Natural killer cell (primary cell): ENCODE results near the gene NRCAM. TPM values are rescaled to one million over a fixed set of nuclear protein-coding genes. Genes with fewer than 3 reads are reported as not detected.

ENCODE experiments used
- ATAC-seq, 3 donors: fragments of 150-1000 bp in 2 of 3; fragments of 200-7000 bp in 1 of 3; cut with Tn5 transposase; 1 replicate in 1 of 3; 2 replicates in 2 of 3; pipeline ENCODE4 v1.10.0; 2021; ENCODE audit warnings: mild to moderate bottlenecking in 2 of 3, moderate library complexity in 2 of 3
- DNase-seq, 2 donors: peaks; one replicate each; pipeline versions ENCODE4 v3.0.0 to v3.0.0-alpha.2; 2013 to 2021; ENCODE audit warnings: mixed read lengths in 1 of 2
- H3K27ac ChIP-seq: one replicate; pipeline ENCODE4 v1.5.1; 2013; ENCODE audit warnings: mild to moderate bottlenecking, low read length
- H3K27me3 ChIP-seq: one replicate; pipeline ENCODE4 v1.6.1; 2013; ENCODE audit warnings: low read length; ENCODE audit not compliant: control insufficient read depth, insufficient read depth
- H3K36me3 ChIP-seq: one replicate; pipeline ENCODE4 v1.6.1; 2013; ENCODE audit warnings: low read length; ENCODE audit not compliant: control insufficient read depth, insufficient read depth
- H3K4me1 ChIP-seq: one replicate; pipeline ENCODE4 v1.6.1; 2013; ENCODE audit warnings: low read length; ENCODE audit not compliant: control insufficient read depth, insufficient read depth
- H3K4me3 ChIP-seq: one replicate; pipeline ENCODE4 v1.5.1; 2013; ENCODE audit warnings: low read length
- H3K9me3 ChIP-seq: one replicate; pipeline ENCODE4 v1.6.1; 2013; ENCODE audit warnings: low read length; ENCODE audit not compliant: control insufficient read depth, insufficient read depth
- H3K27ac Mint-ChIP-seq, 2 donors: one replicate each; pipeline ENCODE4 v1.8.0; 2022; ENCODE audit warnings: mild to moderate bottlenecking in 2 of 2, mixed read lengths in 2 of 2, moderate library complexity in 1 of 2
- H3K27me3 Mint-ChIP-seq, 2 donors: one replicate each; pipeline ENCODE4 v1.8.0; 2022; ENCODE audit warnings: low read depth in 2 of 2, mixed read lengths in 2 of 2
- H3K36me3 Mint-ChIP-seq: one replicate; pipeline ENCODE4 v1.8.0; 2022; ENCODE audit warnings: mixed read lengths
- H3K4me1 Mint-ChIP-seq, 2 donors: one replicate each; pipeline ENCODE4 v1.8.0; 2022; ENCODE audit warnings: mixed read lengths in 2 of 2
- H3K4me3 Mint-ChIP-seq: one replicate; pipeline ENCODE4 v1.8.0; 2022; ENCODE audit warnings: mild to moderate bottlenecking, moderate library complexity, mixed read lengths
- H3K9me3 Mint-ChIP-seq, 2 donors: one replicate each; pipeline ENCODE4 v1.8.0; 2022; ENCODE audit warnings: mixed read lengths in 2 of 2
- WGBS: methylation state at CpG from one replicate; pipeline ENCODE4 v1.1.7; 2013; ENCODE audit warnings: missing lambda C conversion rate; ENCODE audit not compliant: insufficient coverage; 5-methylcytosine and 5-hydroxymethylcytosine counted together
- intact Hi-C: fragments of 100-400 bp; cut with micrococcal nuclease; formaldehyde crosslinking; loops from one replicate; pipeline ENCODE4 v1.14.2; 2022
- total RNA-seq, 4 donors: library from RNA; stranded (reverse); fragments of 120-200 nt in 1 of 4; gene quantifications; one replicate each; pipeline versions ENCODE4 v1.2.3 to v1.2.4, GENCODE V29; 2013 to 2022
- TF ChIP-seq, protein P1 (sequence below): fragments of 200-600 bp; IDR thresholded peaks from one replicate; pipeline ENCODE4 v1.8.0; 2022; ENCODE audit warnings: antibody characterized with exemption

NRCAM gene
- total RNA-seq, 3 donors from 2014 or later (not counting 1 experiment from before 2014, with no cell fraction given) = 0.27 to 0.95 (median 0.52) TPM

DNA sequence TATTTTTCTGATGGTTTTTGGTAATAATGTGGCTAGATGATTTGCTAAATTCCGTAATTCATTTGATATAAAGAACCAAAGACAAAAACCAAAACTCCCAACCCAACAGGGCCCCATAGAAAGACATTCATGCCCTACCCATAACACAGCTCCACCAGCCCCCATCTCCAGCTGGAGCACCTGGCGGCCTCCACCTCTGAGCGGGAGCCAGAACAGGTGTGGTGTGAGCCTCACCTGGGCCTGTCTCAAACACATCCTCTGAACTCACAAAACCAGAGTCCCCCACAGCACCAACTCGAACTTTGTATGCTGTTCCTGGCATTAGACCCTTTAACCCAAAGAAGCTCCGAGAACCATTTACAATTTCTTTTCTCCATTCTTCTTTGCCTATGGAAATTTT, 289.5 kb downstream of the NRCAM start:
- 87% methylated on average over 5 of the region's 5 CpGs for WGBS
- no peaks in the 10 kb centered on the region for H3K36me3 Mint-ChIP-seq
- H3K36me3 ChIP-seq = no peaks in the 10 kb centered on the region
- H3K9me3 Mint-ChIP-seq = no peaks in the 10 kb centered on the region
- H3K4me1 Mint-ChIP-seq = no peaks in the 10 kb centered on the region
- ATAC-seq (no peak), DNase-seq (no peak)
- H3K27ac Mint-ChIP-seq = no peak overlapping the region
- H3K27me3 ChIP-seq = peaks cover 2% of the 10 kb centered on the region
- no peak overlapping the region for H3K4me3 Mint-ChIP-seq
- no peaks in the 10 kb centered on the region for H3K9me3 ChIP-seq
- H3K27ac ChIP-seq = no peak overlapping the region
- no peaks in the 10 kb centered on the region for H3K27me3 Mint-ChIP-seq
- H3K4me1 ChIP-seq = no peaks in the 10 kb centered on the region
- H3K4me3 ChIP-seq = no peak overlapping the region
- TF ChIP-seq, protein P1, sequence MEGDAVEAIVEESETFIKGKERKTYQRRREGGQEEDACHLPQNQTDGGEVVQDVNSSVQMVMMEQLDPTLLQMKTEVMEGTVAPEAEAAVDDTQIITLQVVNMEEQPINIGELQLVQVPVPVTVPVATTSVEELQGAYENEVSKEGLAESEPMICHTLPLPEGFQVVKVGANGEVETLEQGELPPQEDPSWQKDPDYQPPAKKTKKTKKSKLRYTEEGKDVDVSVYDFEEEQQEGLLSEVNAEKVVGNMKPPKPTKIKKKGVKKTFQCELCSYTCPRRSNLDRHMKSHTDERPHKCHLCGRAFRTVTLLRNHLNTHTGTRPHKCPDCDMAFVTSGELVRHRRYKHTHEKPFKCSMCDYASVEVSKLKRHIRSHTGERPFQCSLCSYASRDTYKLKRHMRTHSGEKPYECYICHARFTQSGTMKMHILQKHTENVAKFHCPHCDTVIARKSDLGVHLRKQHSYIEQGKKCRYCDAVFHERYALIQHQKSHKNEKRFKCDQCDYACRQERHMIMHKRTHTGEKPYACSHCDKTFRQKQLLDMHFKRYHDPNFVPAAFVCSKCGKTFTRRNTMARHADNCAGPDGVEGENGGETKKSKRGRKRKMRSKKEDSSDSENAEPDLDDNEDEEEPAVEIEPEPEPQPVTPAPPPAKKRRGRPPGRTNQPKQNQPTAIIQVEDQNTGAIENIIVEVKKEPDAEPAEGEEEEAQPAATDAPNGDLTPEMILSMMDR = no peak
- intact Hi-C loops = no loop called here

DNA sequence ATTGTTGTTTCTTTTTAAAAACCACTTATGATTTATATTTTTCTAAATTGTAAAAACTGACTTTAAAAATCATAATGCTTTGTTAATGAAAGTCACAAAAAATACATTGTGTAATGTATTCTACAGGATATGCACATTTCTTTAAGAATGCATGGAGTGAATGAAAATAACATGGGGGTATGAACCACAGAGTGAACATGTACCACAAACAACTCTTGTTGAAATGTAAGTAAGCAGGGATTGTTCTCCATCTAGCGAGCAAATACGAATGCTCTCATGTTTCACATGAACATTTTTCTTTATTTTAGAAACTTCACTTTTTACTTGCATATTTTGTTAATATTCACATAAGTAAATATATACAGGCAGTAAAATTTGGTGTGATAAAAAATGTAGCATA, 290.5 kb downstream of the NRCAM start:
- intact Hi-C loops = no loop called here
- H3K4me3 ChIP-seq = no peak overlapping the region
- Mint-ChIP-seq H3K4me3 (no peak overlapping the region), H3K9me3 (no peaks in the 10 kb centered on the region), H3K4me1 (no peaks in the 10 kb centered on the region), H3K27ac (no peak overlapping the region), H3K36me3 (no peaks in the 10 kb centered on the region), H3K27me3 (no peaks in the 10 kb centered on the region)
- TF ChIP-seq, protein P1 = no peak
- no peak overlapping the region for H3K27ac ChIP-seq
- no peaks in the 10 kb centered on the region for H3K4me1 ChIP-seq
- H3K9me3 ChIP-seq = no peaks in the 10 kb centered on the region
- peaks cover 2% of the 10 kb centered on the region for H3K27me3 ChIP-seq
- no peaks in the 10 kb centered on the region for H3K36me3 ChIP-seq
- WGBS = 100% methylated on average over 2 of the region's 2 CpGs
- ATAC-seq (no peak), DNase-seq (no peak)

DNA sequence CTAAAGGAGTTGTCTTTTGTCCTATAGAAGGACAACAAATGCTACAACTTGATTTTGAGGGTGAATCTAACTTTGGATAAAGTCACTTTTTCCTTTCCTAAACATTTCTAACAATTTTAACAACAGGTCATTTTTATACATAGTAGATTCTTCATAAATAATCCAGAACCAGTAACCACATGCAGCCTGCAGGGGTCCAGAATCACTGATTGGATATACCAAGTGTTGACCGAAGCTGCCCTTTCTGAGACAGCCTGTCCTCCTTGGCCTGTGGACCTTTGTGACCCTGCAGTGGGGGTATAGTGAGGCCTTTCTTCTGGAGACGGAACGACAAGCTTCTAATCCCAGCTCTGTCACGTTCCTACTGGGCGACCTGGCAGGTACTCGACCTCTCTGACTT, 291.3 kb downstream of the NRCAM start:
- Histone ChIP-seq H3K4me3 (no peak overlapping the region), H3K4me1 (no peaks in the 10 kb centered on the region), H3K27ac (no peak overlapping the region), H3K36me3 (no peaks in the 10 kb centered on the region), H3K9me3 (no peaks in the 10 kb centered on the region), H3K27me3 (peaks cover 3% of the 10 kb centered on the region)
- DNase-seq (no peak), ATAC-seq (no peak)
- H3K27ac Mint-ChIP-seq = no peak overlapping the region
- WGBS = 79% methylated on average over 6 of the region's 6 CpGs
- TF ChIP-seq, protein P1 = no peak
- intact Hi-C loops = no loop called here
- no peak overlapping the region for H3K4me3 Mint-ChIP-seq
- H3K36me3 Mint-ChIP-seq = no peaks in the 10 kb centered on the region
- H3K9me3 Mint-ChIP-seq = no peaks in the 10 kb centered on the region
- H3K27me3 Mint-ChIP-seq = peaks cover 0 to 6% of the 10 kb centered on the region in 2 donors
- no peaks in the 10 kb centered on the region for H3K4me1 Mint-ChIP-seq

DNA sequence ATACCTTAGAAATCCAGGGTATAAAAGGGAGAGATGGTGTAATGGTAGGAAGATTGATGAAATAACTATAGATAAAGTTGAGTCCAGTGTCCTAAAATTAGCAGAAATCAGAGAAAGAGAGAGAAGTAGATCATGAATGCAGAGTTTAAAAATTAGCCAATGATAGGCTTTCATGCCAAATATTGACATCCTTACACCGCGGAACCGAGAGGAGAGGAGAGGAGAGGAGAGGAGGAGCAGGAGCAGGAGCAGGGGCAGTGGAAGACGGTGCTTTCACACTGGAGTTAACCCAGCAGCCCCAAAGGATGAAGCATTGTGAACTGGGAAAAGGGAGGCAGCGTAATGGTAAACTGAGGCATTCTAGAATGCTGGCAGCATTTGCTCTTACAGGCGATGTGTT, 291.9 kb downstream of the NRCAM start:
- H3K9me3 ChIP-seq = no peaks in the 10 kb centered on the region
- H3K27ac ChIP-seq = no peak overlapping the region
- Mint-ChIP-seq H3K27me3 (peaks cover 0 to 12% of the 10 kb centered on the region in 2 donors), H3K27ac (no peak overlapping the region), H3K9me3 (no peaks in the 10 kb centered on the region), H3K4me1 (no peaks in the 10 kb centered on the region), H3K36me3 (no peaks in the 10 kb centered on the region), H3K4me3 (no peak overlapping the region)
- TF ChIP-seq, protein P1 = no peak
- H3K36me3 ChIP-seq = no peaks in the 10 kb centered on the region
- 80% methylated on average over 6 of the region's 6 CpGs for WGBS
- no peak for ATAC-seq
- H3K27me3 ChIP-seq = peaks cover 2% of the 10 kb centered on the region
- H3K4me1 ChIP-seq = no peaks in the 10 kb centered on the region
- no peak for DNase-seq
- no peak overlapping the region for H3K4me3 ChIP-seq
- intact Hi-C loops = no loop called here
